ENCODE data around the gene EEPD1.

DNA sequence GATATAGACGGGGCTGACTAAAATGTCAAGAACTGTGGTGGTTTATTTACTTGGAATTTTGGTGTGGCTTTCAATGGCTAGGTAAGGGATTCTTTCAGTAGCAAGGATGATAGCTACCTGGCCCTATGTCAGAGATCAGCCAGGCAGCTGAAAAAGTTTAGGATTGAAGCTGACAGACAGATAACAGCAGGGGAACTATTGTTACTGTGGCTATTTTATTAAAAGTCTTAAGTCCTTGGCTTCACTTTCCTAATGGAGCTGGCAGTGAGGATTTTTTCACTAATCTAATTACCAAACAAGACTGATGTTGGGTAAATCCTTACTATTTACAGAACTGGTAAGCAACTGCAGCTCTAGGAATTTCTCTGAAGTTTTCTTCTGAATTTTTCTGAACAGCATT lies 164.2 kb downstream of the EEPD1 start:
- TF ChIP-seq CTCF (IDR thresholded peaks at IDR 0.05) (no peak), POLR2A (IDR thresholded peaks at IDR 0.05) (no peak)

All from uterus (tissue), 2 donors.